Measurements from ENCODE around the gene DEDD. TPM values are rescaled to one million over a fixed set of nuclear protein-coding genes. Genes with fewer than 3 reads are reported as not detected.

The DEDD gene
- total RNA-seq, 1 donor from 2014 or later, result 40.9 TPM

- Histone ChIP-seq H3K9ac (ENCODE audit: low read length) (peak overlapping the region; percentile 23), H3K36me3 (ENCODE audit: insufficient read depth, low read length) (peaks cover 9% of the 10 kb centered on the region), H2AFZ (ENCODE audit: low read depth, low read length) (no peak overlapping the region), H4K20me1 (ENCODE audit: insufficient read depth, low read length) (peaks cover 54% of the 10 kb centered on the region), H3K9me3 (ENCODE audit: insufficient read depth, low read depth, low read length) (no peaks in the 10 kb centered on the region), H3K27me3 (ENCODE audit: insufficient read depth, low read length) (no peaks in the 10 kb centered on the region), H3K79me2 (ENCODE audit: insufficient read depth, low read length) (peaks cover 97% of the 10 kb centered on the region), H3K27ac (ENCODE audit: low read depth, low read length) (peak overlapping the region; percentile 98), H3K4me3 (ENCODE audit: insufficient read depth, low read depth, low read length) (no peak overlapping the region), H3K4me1 (ENCODE audit: insufficient read depth, low read length) (peaks cover 21% of the 10 kb centered on the region), H3K4me2 (ENCODE audit: low read length) (peak overlapping the region; percentile 86)
- H3K4me1 Mint-ChIP-seq (ENCODE audit: low read depth, unreplicated experiment), result peaks cover 19% of the 10 kb centered on the region
- TF ChIP-seq EZH2 (IDR thresholded peaks at IDR 0.05; ENCODE audit: insufficient read depth, low read length), result no peak
- no peak for TF ChIP-seq CTCF (IDR thresholded peaks at IDR 0.05; ENCODE audit: insufficient read depth, low read depth, low read length)
- H3K27ac Mint-ChIP-seq (ENCODE audit: unreplicated experiment), result no peak overlapping the region
- H3K36me3 Mint-ChIP-seq (ENCODE audit: low read depth, unreplicated experiment), result peaks cover 1% of the 10 kb centered on the region
- no peaks in the 10 kb centered on the region for H3K9me3 Mint-ChIP-seq (ENCODE audit: unreplicated experiment)
- DNase-seq (ENCODE audit: low read depth), result no peak
- H3K27me3 Mint-ChIP-seq (ENCODE audit: low read depth, unreplicated experiment), result no peaks in the 10 kb centered on the region
- H3K4me3 Mint-ChIP-seq (ENCODE audit: unreplicated experiment), result no peak overlapping the region
- no peak for FAIRE-seq
Measured at GRCh38 chr1:161113915-161114314, 18.6 kb downstream of the DEDD start.

- Histone ChIP-seq H4K20me1 (ENCODE audit: insufficient read depth, low read length) (peaks cover 73% of the 10 kb centered on the region), H3K4me3 (ENCODE audit: insufficient read depth, low read depth, low read length) (no peak overlapping the region), H3K27me3 (ENCODE audit: insufficient read depth, low read length) (no peaks in the 10 kb centered on the region), H3K79me2 (ENCODE audit: insufficient read depth, low read length) (peaks cover 97% of the 10 kb centered on the region), H3K4me2 (ENCODE audit: low read length) (no peak overlapping the region), H3K9ac (ENCODE audit: low read length) (no peak overlapping the region), H3K27ac (ENCODE audit: low read depth, low read length) (no peak overlapping the region), H3K4me1 (ENCODE audit: insufficient read depth, low read length) (peaks cover 11% of the 10 kb centered on the region), H3K36me3 (ENCODE audit: insufficient read depth, low read length) (peaks cover 9% of the 10 kb centered on the region), H2AFZ (ENCODE audit: low read depth, low read length) (no peak overlapping the region), H3K9me3 (ENCODE audit: insufficient read depth, low read depth, low read length) (no peaks in the 10 kb centered on the region)
- no peak overlapping the region for H3K4me3 Mint-ChIP-seq (ENCODE audit: unreplicated experiment)
- no peaks in the 10 kb centered on the region for H3K9me3 Mint-ChIP-seq (ENCODE audit: unreplicated experiment)
- no peaks in the 10 kb centered on the region for H3K27me3 Mint-ChIP-seq (ENCODE audit: low read depth, unreplicated experiment)
- DNase-seq (ENCODE audit: low read depth) (no peak), FAIRE-seq (no peak)
- peaks cover 15% of the 10 kb centered on the region for H3K4me1 Mint-ChIP-seq (ENCODE audit: low read depth, unreplicated experiment)
- peaks cover 1% of the 10 kb centered on the region for H3K36me3 Mint-ChIP-seq (ENCODE audit: low read depth, unreplicated experiment)
- no peak for TF ChIP-seq EZH2 (IDR thresholded peaks at IDR 0.05; ENCODE audit: insufficient read depth, low read length)
- TF ChIP-seq CTCF (IDR thresholded peaks at IDR 0.05; ENCODE audit: insufficient read depth, low read depth, low read length), result no peak
- no peak overlapping the region for H3K27ac Mint-ChIP-seq (ENCODE audit: unreplicated experiment)
Measured at GRCh38 chr1:161111527-161111926, 20.9 kb downstream of the DEDD start.

DNA sequence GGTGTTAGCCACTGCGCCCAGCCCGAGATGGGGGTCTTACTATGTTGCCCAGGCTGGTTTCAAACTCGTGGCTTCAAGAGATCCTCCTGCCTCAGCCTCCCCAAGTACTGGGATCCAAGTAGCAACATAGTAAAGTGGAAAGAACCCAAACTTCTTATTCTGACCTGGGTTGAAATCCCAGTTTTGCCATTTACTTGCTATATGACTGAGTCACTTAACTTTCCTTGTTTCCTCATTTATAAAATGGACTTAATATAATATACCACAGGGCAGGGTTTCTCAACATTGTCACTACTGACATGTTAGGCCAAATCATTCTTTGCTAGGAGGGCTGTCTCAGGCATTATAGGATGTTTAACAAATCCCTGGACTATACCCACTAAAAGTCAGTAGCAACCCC, 21.4 kb downstream of the DEDD start:
- peaks cover 15% of the 10 kb centered on the region for H3K4me1 Mint-ChIP-seq (ENCODE audit: low read depth, unreplicated experiment)
- peaks cover 97% of the 10 kb centered on the region for H3K79me2 ChIP-seq (ENCODE audit: insufficient read depth, low read length)
- no peak overlapping the region for H3K9ac ChIP-seq (ENCODE audit: low read length)
- H4K20me1 ChIP-seq (ENCODE audit: insufficient read depth, low read length), result peaks cover 77% of the 10 kb centered on the region
- DNase-seq (ENCODE audit: low read depth) (no peak), FAIRE-seq (no peak)
- H3K4me1 ChIP-seq (ENCODE audit: insufficient read depth, low read length), result peaks cover 11% of the 10 kb centered on the region
- H3K9me3 ChIP-seq (ENCODE audit: insufficient read depth, low read depth, low read length), result no peaks in the 10 kb centered on the region
- H3K9me3 Mint-ChIP-seq (ENCODE audit: unreplicated experiment), result no peaks in the 10 kb centered on the region
- H3K4me3 ChIP-seq (ENCODE audit: insufficient read depth, low read depth, low read length), result no peak overlapping the region
- H3K36me3 ChIP-seq (ENCODE audit: insufficient read depth, low read length), result peaks cover 9% of the 10 kb centered on the region
- no peak overlapping the region for H3K4me3 Mint-ChIP-seq (ENCODE audit: unreplicated experiment)
- H3K27ac Mint-ChIP-seq (ENCODE audit: unreplicated experiment), result no peak overlapping the region
- no peak overlapping the region for H3K27ac ChIP-seq (ENCODE audit: low read depth, low read length)
- TF ChIP-seq CTCF (IDR thresholded peaks at IDR 0.05; ENCODE audit: insufficient read depth, low read depth, low read length) (no peak), EZH2 (IDR thresholded peaks at IDR 0.05; ENCODE audit: insufficient read depth, low read length) (no peak)
- H3K36me3 Mint-ChIP-seq (ENCODE audit: low read depth, unreplicated experiment), result peaks cover 1% of the 10 kb centered on the region
- no peak overlapping the region for H3K4me2 ChIP-seq (ENCODE audit: low read length)
- no peak overlapping the region for H2AFZ ChIP-seq (ENCODE audit: low read depth, low read length)
- no peaks in the 10 kb centered on the region for H3K27me3 ChIP-seq (ENCODE audit: insufficient read depth, low read length)
- H3K27me3 Mint-ChIP-seq (ENCODE audit: low read depth, unreplicated experiment), result no peaks in the 10 kb centered on the region
